NCI-H146 treated with DMSO at 0.1 percent for 48 hours (cell line): Measurements from ENCODE around the gene DYNC2H1.

Source experiments
- DNase-seq: peaks from one replicate; lab custom pipeline; 2025; ENCODE audit not compliant: unreplicated experiment; lab: John Stamatoyannopoulos, UW

The DYNC2H1 gene

DNA sequence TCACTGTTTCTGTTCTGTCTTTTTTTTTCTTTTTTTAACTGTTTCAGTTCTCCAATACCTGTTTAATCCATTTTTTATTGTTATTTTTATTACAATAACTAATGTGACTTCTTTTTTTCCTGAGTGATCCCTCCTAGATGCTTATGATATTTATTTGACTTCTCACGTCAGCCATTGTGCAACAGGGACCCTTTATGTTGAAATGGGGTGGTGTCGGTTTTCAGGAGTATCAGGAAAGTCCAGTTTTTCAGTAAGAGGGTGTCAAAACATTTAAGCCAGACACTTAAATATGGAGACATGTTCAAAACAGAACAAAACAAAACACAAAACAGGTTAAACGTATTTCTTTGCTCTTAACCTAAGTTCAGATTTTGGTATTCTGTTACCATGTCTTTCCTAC, 418.8 kb downstream of the DYNC2H1 start:
- no peak for DNase-seq

DNA sequence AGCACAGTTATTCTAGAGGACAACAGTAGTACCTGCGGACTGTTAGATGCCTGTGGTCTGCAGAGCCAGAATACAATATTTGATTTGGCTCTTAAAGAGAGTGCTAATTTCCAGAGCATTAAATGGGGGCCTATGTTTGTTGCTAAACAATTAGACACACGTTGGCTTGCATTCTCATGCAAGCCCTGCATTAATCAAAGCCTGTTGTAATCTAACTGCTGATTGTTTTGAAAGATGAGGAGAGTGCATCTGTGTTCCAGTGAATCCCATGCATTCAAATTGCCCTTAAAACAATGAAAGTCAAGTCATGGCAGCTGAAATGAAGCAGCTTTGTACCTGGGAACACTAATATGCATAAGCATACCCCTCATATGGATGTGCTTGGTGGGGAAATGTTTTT, 419.4 kb downstream of the DYNC2H1 start:
- DNase-seq: no peak

DNA sequence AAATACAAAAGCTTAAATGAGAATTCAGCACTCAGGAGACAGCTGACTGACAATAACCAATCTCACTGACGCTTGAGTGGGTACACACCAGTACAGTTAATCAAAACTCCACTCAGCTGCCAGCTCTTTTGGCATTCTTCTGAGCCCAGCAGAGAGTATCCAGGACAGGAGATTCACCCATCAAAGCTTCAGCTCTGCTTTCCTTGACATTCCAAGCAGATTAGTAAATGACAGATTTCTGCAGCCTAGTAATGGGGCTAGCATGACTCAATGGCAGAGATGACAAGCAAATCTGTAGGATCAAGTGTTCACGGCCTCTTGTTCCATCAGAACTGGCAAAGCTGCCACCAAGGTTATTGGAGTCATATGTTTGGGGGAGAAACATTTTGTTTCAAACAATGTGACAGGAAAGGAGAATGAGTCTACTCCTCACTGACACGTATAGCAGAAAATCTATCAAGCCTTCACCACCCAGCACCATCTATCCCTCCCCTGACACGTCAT, 420.0 kb downstream of the DYNC2H1 start:
- DNase-seq: no peak
